ENCODE data around the gene MINK1.

- TF ChIP-seq ZNF549 (tag by site-specific recombination; IDR thresholded peaks at IDR 0.05) (no peak), ZNF266 (tag by site-specific recombination; IDR thresholded peaks at IDR 0.05; ENCODE audit: low read depth) (no peak), PBX3 (CRISPR knock-in tag; IDR thresholded peaks at IDR 0.05) (no peak), GLIS2 (tag by site-specific recombination; IDR thresholded peaks at IDR 0.05) (no peak), ZNF121 (tag by site-specific recombination; IDR thresholded peaks at IDR 0.05) (no peak), TCF7L2 (IDR thresholded peaks at IDR 0.05; ENCODE audit: borderline replicate concordance, low read depth, low read length) (no peak), ZNF416 (tag by site-specific recombination; IDR thresholded peaks at IDR 0.05) (no peak), ZNF544 (tag by site-specific recombination; IDR thresholded peaks at IDR 0.05) (no peak), ZNF600 (tag by site-specific recombination; IDR thresholded peaks at IDR 0.05) (no peak)
- TF ChIP-seq, protein P1, sequence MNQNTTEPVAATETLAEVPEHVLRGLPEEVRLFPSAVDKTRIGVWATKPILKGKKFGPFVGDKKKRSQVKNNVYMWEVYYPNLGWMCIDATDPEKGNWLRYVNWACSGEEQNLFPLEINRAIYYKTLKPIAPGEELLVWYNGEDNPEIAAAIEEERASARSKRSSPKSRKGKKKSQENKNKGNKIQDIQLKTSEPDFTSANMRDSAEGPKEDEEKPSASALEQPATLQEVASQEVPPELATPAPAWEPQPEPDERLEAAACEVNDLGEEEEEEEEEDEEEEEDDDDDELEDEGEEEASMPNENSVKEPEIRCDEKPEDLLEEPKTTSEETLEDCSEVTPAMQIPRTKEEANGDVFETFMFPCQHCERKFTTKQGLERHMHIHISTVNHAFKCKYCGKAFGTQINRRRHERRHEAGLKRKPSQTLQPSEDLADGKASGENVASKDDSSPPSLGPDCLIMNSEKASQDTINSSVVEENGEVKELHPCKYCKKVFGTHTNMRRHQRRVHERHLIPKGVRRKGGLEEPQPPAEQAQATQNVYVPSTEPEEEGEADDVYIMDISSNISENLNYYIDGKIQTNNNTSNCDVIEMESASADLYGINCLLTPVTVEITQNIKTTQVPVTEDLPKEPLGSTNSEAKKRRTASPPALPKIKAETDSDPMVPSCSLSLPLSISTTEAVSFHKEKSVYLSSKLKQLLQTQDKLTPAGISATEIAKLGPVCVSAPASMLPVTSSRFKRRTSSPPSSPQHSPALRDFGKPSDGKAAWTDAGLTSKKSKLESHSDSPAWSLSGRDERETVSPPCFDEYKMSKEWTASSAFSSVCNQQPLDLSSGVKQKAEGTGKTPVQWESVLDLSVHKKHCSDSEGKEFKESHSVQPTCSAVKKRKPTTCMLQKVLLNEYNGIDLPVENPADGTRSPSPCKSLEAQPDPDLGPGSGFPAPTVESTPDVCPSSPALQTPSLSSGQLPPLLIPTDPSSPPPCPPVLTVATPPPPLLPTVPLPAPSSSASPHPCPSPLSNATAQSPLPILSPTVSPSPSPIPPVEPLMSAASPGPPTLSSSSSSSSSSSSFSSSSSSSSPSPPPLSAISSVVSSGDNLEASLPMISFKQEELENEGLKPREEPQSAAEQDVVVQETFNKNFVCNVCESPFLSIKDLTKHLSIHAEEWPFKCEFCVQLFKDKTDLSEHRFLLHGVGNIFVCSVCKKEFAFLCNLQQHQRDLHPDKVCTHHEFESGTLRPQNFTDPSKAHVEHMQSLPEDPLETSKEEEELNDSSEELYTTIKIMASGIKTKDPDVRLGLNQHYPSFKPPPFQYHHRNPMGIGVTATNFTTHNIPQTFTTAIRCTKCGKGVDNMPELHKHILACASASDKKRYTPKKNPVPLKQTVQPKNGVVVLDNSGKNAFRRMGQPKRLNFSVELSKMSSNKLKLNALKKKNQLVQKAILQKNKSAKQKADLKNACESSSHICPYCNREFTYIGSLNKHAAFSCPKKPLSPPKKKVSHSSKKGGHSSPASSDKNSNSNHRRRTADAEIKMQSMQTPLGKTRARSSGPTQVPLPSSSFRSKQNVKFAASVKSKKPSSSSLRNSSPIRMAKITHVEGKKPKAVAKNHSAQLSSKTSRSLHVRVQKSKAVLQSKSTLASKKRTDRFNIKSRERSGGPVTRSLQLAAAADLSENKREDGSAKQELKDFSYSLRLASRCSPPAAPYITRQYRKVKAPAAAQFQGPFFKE (tag by site-specific recombination; IDR thresholded peaks at IDR 0.05; ENCODE audit: borderline replicate concordance), result no peak
- TF ChIP-seq, protein P2, sequence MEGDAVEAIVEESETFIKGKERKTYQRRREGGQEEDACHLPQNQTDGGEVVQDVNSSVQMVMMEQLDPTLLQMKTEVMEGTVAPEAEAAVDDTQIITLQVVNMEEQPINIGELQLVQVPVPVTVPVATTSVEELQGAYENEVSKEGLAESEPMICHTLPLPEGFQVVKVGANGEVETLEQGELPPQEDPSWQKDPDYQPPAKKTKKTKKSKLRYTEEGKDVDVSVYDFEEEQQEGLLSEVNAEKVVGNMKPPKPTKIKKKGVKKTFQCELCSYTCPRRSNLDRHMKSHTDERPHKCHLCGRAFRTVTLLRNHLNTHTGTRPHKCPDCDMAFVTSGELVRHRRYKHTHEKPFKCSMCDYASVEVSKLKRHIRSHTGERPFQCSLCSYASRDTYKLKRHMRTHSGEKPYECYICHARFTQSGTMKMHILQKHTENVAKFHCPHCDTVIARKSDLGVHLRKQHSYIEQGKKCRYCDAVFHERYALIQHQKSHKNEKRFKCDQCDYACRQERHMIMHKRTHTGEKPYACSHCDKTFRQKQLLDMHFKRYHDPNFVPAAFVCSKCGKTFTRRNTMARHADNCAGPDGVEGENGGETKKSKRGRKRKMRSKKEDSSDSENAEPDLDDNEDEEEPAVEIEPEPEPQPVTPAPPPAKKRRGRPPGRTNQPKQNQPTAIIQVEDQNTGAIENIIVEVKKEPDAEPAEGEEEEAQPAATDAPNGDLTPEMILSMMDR (tag by site-specific recombination; IDR thresholded peaks at IDR 0.05), result no peak
Measured at GRCh38 chr17:4786106-4786511, 47.0 kb upstream of the MINK1 start, which contains the start of gene VMO1.
